NOMO-1 treated with dmso at 0.1 percent for 144 hours (cell line): ENCODE results near the gene RPL9.
A peak's percentile ranks its signal among the peaks of the same experiment; 100 is the strongest.
"Not testable (repeated sequence)": the region's sequence is repeated elsewhere in the genome, so short reads cannot be mapped to it uniquely, and the experiment has no call there.

Experiments
- DNase-seq: peaks from one replicate; lab custom pipeline; 2025; ENCODE audit not compliant: unreplicated experiment; lab: John Stamatoyannopoulos, UW

Gene RPL9

DNA sequence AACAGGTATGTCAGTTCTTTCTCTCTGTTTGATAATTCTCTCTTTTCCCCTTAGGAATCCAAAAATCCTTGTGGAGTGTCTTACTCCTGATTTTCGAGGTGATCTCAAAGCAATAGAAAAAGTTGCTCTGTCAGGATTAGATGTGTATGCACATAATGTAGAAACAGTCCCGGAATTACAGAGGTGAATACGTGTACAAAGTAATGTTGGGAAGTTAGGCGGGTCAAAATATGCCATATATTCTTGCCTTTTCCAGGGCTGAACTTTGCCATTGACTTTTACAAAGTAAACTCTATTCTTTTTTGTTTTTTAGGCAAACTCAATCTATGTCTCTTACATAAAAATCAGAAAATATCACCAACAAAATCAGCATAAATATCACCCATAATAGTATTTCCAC is 8.7 kb upstream of the RPL9 start:
- no peak for DNase-seq

DNA sequence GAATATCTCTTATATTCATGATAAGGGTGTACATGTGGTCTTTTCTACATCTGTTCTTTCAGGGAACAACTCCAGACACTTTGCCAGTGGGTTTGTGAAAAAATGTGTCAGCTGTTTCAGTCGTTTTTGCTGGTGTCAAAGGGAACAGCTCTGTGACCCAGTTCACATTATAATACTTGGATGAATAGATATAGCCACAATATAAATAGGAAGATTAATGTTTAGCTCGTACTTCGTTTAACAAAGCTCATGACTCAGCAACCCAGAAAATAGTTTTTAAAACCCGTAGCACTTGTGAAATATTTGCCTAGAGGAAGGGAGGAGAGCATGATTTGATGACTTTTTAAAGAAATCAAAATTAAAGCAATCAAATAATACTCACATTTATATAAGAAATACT is 8.0 kb upstream of the RPL9 start:
- DNase-seq = no peak

DNA sequence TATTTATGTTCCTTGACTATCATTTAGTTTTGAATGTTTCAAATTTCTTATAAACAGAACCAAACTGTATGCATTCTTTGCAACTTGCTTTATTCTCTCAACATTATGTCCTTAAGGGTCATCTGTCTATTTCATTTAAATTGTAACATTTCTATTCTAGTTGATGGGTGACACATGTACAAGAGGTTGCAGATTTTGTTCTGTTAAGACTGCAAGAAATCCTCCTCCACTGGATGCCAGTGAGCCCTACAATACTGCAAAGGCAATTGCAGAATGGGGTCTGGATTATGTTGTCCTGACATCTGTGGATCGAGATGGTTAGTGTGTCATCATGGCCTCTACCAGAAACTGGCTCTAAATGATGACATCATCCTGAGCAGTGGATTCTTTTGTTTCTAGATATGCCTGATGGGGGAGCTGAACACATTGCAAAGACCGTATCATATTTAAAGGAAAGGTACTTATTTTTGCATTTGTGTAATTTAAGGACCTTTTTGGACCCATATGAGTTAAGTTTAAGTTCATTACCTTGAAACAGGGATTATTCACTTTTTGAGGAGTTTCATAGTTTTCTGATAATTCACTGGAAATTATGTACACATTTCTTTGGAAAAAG is 6.3 kb upstream of the RPL9 start:
- DNase-seq = peak; percentile 26

DNA sequence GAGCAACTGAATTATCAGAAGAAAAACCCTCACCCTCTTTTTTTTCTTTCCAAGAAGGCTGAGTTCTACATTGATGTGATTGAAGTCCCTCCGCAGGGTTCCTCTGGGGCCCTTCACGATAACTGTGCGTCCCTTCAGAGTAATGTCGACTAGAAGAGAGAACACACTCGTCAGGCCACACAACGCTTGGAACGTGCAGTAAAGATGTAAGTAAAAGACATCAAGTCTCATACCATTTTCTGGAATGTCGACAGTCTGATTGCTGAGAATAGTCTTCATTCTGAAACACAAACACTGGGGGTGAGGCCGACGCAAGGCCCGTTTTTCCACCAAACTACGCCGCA is 589 bp downstream of the RPL9 start:
- not testable (repeated sequence) for DNase-seq

GRCh38 chr4:39456946-39457763 is 1.6 kb downstream of the RPL9 start:
- no peak for DNase-seq

GRCh38 chr4:39455486-39455885 is 3.2 kb downstream of the RPL9 start:
- DNase-seq = no peak

- no peak for DNase-seq
Observed at GRCh38 chr4:39453738-39454137, 5.0 kb downstream of the RPL9 start.

- DNase-seq = no peak
Observed at GRCh38 chr4:39452860-39453587, 5.7 kb downstream of the RPL9 start.

DNA sequence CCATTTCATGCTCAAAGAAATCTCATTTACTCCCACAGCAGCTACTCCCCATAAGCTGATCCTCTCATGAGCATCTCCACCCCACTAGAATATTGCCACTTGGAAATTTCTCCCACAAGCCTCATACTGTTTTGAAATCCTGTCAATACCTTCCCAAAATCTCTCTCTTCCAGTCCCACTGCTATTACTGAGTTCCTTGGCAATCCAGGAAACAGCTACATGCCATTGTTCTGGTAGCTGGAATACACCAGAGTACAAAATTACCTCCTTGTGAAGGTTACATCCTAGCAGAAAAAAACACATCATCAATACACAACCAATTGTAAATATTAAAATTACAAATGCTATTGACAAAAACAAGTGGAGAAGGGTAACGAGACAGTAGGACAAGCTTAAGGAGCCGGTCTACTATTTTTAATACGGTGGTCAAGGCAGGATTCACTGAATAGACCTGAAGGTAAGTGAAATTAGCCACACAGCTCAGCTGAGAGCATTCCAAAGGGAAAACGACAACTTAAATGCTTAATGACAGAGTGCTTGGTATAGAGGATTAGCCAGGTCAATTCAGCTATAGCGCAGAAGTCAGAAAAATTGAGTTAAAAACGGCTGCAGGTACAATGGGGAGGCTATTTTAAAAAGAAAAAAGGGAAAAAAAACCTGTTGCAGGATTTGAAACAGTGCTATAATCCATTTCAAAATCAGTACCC is 6.4 kb downstream of the RPL9 start:
- no peak for DNase-seq

DNA sequence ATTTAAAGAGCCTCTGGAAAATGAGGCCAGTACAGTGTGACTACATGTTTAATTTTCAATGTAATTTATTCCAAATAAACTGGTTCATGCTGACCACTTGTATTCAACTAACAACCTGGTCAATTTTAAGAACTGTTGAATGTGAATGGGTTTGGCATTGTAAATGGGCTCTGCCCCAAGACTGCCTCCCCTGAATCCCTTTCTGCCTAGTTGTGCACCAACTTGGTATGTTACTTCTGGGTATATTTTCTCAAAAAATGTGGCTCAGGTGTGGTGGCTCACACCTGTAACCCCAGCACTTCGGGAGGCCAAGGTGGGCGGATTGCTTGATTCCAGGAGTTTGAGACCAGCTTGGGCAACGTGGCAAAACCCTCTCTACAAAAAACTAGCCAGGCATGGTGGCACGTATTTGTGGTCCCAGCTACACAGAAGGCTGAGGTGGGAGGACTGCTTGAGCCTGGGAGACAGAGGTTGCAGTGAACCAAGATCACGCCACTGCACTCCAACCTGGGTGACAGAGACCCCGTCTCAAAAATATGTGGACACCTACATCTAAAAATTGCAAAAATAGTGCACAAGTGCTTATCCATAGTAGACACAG is 7.2 kb downstream of the RPL9 start:
- no peak for DNase-seq

GRCh38 chr4:39450618-39451017 is 8.1 kb downstream of the RPL9 start:
- no peak for DNase-seq

DNA sequence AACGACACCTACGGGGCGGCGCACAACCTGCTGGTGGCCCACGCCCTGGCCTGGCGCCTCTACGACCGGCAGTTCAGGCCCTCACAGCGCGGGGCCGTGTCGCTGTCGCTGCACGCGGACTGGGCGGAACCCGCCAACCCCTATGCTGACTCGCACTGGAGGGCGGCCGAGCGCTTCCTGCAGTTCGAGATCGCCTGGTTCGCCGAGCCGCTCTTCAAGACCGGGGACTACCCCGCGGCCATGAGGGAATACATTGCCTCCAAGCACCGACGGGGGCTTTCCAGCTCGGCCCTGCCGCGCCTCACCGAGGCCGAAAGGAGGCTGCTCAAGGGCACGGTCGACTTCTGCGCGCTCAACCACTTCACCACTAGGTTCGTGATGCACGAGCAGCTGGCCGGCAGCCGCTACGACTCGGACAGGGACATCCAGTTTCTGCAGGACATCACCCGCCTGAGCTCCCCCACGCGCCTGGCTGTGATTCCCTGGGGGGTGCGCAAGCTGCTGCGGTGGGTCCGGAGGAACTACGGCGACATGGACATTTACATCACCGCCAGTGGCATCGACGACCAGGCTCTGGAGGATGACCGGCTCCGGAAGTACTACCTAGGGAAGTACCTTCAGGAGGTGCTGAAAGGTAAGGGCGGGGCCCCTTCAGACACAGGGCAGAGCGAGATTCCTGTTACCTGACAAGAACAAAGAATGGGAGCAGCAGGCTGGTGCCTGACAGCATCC is 11.7 kb downstream of the RPL9 start:
- DNase-seq = no peak

GRCh38 chr4:39446483-39446841 is 12.3 kb downstream of the RPL9 start:
- DNase-seq = no peak

GRCh38 chr4:39442998-39443397 is 15.7 kb downstream of the RPL9 start:
- no peak for DNase-seq

GRCh38 chr4:39441593-39441992 is 17.1 kb downstream of the RPL9 start:
- DNase-seq = no peak

GRCh38 chr4:39435659-39436563 is 22.8 kb downstream of the RPL9 start:
- DNase-seq = no peak

- no peak for DNase-seq
Observed at GRCh38 chr4:39433878-39434492, 24.7 kb downstream of the RPL9 start.

DNA sequence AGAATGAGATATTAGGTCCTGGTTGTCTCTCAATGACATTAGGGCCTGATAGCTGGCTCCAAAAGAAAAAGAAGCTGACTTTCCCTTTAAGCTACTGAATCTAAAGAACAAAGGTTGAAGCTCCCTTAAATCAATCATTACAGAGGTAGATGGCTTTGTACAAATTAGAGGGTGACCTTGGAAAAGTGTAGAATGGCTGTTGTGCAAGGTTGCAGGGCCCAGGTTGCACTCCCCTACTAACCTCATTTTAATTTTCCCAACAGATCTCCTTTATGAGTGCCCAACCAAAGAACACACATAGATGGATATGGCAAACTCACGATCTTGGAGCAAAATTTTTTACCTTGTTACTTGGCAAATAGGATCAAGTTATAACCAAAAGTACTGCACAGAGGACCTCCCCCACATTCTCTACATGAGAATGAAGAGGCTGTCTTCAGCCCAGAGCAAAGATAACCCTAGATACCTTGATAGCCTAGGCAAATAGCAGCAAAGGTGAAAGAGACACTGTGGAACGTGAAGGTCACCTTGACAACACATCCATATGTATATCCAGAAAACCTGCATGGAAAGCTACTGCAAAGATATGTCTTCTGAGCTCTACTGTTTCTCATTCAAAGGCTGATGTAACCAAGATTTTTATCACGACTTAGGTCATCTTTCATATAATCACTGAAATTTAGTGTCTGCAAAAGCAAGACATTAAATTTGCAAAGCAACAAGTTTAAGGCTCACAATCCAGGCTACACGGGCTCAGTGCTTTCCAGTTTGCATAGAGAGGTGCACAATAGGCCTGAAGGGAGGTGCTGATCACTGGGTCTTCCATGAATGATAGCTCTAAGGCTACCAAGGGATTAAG is 29.0 kb downstream of the RPL9 start:
- no peak for DNase-seq
